ENCODE measurements around the gene COL8A1. TPM values are rescaled to one million over a fixed set of nuclear protein-coding genes. Genes with fewer than 3 reads are reported as not detected.

COL8A1 gene
- total and polyA plus RNA-seq, 10 of the 15 experiments (the other 5 are each of a cell fraction or from before 2014, with no cell fraction given): 0.04 to 0.73 (median 0.10) TPM; not detected in 5

DNA sequence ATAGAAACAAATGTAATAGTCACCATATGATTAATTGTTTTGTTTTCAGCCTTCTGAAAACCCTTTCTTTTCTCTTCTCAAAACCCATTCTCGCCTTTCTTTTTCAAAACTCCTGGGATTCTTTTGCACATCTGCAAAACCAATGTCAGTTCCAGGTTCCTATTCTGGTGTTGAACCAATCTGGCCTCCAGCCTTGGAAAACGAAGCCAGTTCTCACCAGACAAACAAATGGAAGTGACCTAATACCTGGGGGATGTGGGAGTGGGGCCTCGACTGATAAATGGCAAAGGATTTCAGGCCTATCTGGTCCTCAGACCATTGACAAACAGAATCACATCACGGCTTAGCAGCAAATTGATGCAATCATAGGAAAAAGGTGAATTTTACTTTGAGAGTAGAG, 73.0 kb downstream of the COL8A1 start:
- POLR2A ChIA-PET: no interaction called here
- FAIRE-seq: no peak
- TF ChIP-seq SMAD5 (IDR thresholded peaks at IDR 0.05; ENCODE audit: low read depth) (no peak), ZNF207 (IDR thresholded peaks at IDR 0.05; ENCODE audit: borderline replicate concordance) (no peak), ELK1 (IDR thresholded peaks at IDR 0.05; ENCODE audit: low read depth, low read length) (no peak), SRF (IDR thresholded peaks at IDR 0.05; ENCODE audit: low read depth in 2 of 2, low read length in 2 of 2) (no peak), PML (IDR thresholded peaks at IDR 0.05; ENCODE audit: low read length) (no peak), MTA2 (IDR thresholded peaks at IDR 0.05; ENCODE audit: low read depth) (no peak), IRF4 (IDR thresholded peaks at IDR 0.05; ENCODE audit: low read depth, low read length) (no peak), ATF7 (IDR thresholded peaks at IDR 0.05; ENCODE audit: low read depth) (no peak), CBFB (IDR thresholded peaks at IDR 0.05; ENCODE audit: low read depth) (no peak), NFIC (IDR thresholded peaks at IDR 0.05; ENCODE audit: low read depth, low read length) (no peak), NBN (IDR thresholded peaks at IDR 0.05) (no peak), ZSCAN29 (IDR thresholded peaks at IDR 0.05) (no peak), REST (IDR thresholded peaks at IDR 0.05; ENCODE audit: low read depth, low read length) (no peak)
- TF ChIP-seq, protein P1, sequence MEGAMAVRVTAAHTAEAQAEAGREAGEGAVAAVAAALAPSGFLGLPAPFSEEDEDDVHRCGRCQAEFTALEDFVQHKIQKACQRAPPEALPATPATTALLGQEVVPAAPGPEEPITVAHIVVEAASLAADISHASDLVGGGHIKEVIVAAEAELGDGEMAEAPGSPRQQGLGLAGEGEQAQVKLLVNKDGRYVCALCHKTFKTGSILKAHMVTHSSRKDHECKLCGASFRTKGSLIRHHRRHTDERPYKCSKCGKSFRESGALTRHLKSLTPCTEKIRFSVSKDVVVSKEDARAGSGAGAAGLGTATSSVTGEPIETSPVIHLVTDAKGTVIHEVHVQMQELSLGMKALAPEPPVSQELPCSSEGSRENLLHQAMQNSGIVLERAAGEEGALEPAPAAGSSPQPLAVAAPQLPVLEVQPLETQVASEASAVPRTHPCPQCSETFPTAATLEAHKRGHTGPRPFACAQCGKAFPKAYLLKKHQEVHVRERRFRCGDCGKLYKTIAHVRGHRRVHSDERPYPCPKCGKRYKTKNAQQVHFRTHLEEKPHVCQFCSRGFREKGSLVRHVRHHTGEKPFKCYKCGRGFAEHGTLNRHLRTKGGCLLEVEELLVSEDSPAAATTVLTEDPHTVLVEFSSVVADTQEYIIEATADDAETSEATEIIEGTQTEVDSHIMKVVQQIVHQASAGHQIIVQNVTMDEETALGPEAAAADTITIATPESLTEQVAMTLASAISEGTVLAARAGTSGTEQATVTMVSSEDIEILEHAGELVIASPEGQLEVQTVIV (IDR thresholded peaks at IDR 0.05; ENCODE audit: borderline replicate concordance, partially characterized antibody): no peak
- TF ChIP-seq, protein P2, sequence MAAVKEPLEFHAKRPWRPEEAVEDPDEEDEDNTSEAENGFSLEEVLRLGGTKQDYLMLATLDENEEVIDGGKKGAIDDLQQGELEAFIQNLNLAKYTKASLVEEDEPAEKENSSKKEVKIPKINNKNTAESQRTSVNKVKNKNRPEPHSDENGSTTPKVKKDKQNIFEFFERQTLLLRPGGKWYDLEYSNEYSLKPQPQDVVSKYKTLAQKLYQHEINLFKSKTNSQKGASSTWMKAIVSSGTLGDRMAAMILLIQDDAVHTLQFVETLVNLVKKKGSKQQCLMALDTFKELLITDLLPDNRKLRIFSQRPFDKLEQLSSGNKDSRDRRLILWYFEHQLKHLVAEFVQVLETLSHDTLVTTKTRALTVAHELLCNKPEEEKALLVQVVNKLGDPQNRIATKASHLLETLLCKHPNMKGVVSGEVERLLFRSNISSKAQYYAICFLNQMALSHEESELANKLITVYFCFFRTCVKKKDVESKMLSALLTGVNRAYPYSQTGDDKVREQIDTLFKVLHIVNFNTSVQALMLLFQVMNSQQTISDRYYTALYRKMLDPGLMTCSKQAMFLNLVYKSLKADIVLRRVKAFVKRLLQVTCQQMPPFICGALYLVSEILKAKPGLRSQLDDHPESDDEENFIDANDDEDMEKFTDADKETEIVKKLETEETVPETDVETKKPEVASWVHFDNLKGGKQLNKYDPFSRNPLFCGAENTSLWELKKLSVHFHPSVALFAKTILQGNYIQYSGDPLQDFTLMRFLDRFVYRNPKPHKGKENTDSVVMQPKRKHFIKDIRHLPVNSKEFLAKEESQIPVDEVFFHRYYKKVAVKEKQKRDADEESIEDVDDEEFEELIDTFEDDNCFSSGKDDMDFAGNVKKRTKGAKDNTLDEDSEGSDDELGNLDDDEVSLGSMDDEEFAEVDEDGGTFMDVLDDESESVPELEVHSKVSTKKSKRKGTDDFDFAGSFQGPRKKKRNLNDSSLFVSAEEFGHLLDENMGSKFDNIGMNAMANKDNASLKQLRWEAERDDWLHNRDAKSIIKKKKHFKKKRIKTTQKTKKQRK (IDR thresholded peaks at IDR 0.05; ENCODE audit: low read depth, low read length): no peak

More for the DNA sequence above, 73.0 kb downstream of the COL8A1 start:
- Histone ChIP-seq H3K79me2 (ENCODE audit: control insufficient read depth, insufficient read depth, low read length) (no peaks in the 10 kb centered on the region), H3K27me3 (replicated peaks in 1 of 2; ENCODE audit: control insufficient read depth in 2 of 2, insufficient read depth in 2 of 2, low read length in 1 of 2) (no peaks in the 10 kb centered on the region; a peak in 1 of 4 replicates), H3K36me3 (ENCODE audit: control insufficient read depth in 2 of 2, insufficient read depth in 2 of 2, low read length in 1 of 2) (no peaks in the 10 kb centered on the region), H2AFZ (ENCODE audit: control insufficient read depth, low read depth, low read length) (no peak overlapping the region), H3K9me3 (replicated peaks; ENCODE audit: control insufficient read depth, insufficient read depth, low read length) (no peaks in the 10 kb centered on the region), H3K27ac (ENCODE audit: control insufficient read depth, insufficient read depth) (no peak overlapping the region), H3K4me1 (ENCODE audit: control insufficient read depth, insufficient read depth, low read length) (no peaks in the 10 kb centered on the region), H3K4me3 (no peak overlapping the region), H3K9ac (ENCODE audit: control insufficient read depth, insufficient read depth, low read length) (no peak overlapping the region), H3K4me2 (ENCODE audit: control insufficient read depth, insufficient read depth) (no peak overlapping the region), H4K20me1 (ENCODE audit: control insufficient read depth, insufficient read depth) (no peaks in the 10 kb centered on the region)
- intact Hi-C loops (cut with micrococcal nuclease; ENCODE audit: unreplicated experiment): no loop called here
- no peak for ATAC-seq
- no peak for DNase-seq (ENCODE audit: low read depth, low spot score)
- SMC1A ChIA-PET (ENCODE audit: uncharacterized antibody, unreplicated experiment): no interaction called here
- BruUV-seq (replicated peaks): no TSS peak
- 10% methylated on average over 4 of the region's 4 CpGs for WGBS (ENCODE audit: insufficient coverage, insufficient replicate concordance, low lambda C conversion rate, missing lambda C conversion rate)
- CTCF ChIA-PET: no interaction called here
- in situ Hi-C loops (cut with MboI): no loop called here
- RAD21 ChIA-PET (ENCODE audit: unreplicated experiment): no interaction called here

All from GM12878 (cell line).